HEK293 (cell line): ENCODE data around the gene BICC1.

Source experiments
- CTCF ChIA-PET: fragments of 350-600 bp; formaldehyde crosslinking; extraction: SDS; loops from one replicate; lab custom pipeline; 2021; ENCODE audit warnings: antibody characterized with exemption; lab: Yijun Ruan, JAX
- POLR2A ChIA-PET: fragments of 300-600 bp; formaldehyde crosslinking; extraction: SDS; loops from one replicate; lab custom pipeline; 2020; ENCODE audit warnings: antibody characterized with exemption, inconsistent platforms; lab: Yijun Ruan, JAX
- H3K27ac ChIP-seq: fragments of 200-500 bp; sonication (Bioruptor generic); 2 replicates; pipeline ENCODE4 v1.5.1; 2014; ENCODE audit warnings: low read depth, low read length, control low read depth, inconsistent platforms; ENCODE audit errors: extremely low read depth
- H3K36me3 ChIP-seq, 2 experiments: fragments of 200-500 bp in 1 of 2; sonication (Bioruptor generic) in 1 of 2; 1 replicate in 1 of 2; 2 replicates in 1 of 2; pipeline ENCODE4 v1.5.1; 2014 to 2017; ENCODE audit warnings: inconsistent platforms in 2 of 2, low read length in 2 of 2; ENCODE audit not compliant: control insufficient read depth in 2 of 2, insufficient read depth in 1 of 2
- H3K4me1 ChIP-seq: fragments of 200-500 bp; sonication (Bioruptor generic); 2 replicates; pipeline ENCODE4 v1.5.1; 2014; ENCODE audit warnings: mild to moderate bottlenecking, low read length, inconsistent platforms; ENCODE audit not compliant: control insufficient read depth, insufficient read depth
- H3K4me3 ChIP-seq: 2 replicates; pipeline ENCODE4 v1.5.1; 2011; ENCODE audit warnings: low read depth, mild to moderate bottlenecking, control low read depth, low read length, moderate library complexity
- H3K9me3 ChIP-seq: fragments of 200-500 bp; sonication (Bioruptor generic); 2 replicates; pipeline ENCODE4 v1.5.1; 2014; ENCODE audit warnings: low read depth, low read length, inconsistent platforms; ENCODE audit not compliant: control insufficient read depth, insufficient read depth
- GLIS1 ChIP-seq: fragments of 450-650 bp; formaldehyde crosslinking; IDR thresholded peaks from 2 replicates; pipeline ENCODE4 v1.5.1; 2016; ENCODE audit warnings: missing biosample characterization, missing genetic modification characterization
- HOXA7 ChIP-seq: sonication (generic); formaldehyde crosslinking; IDR thresholded peaks from 2 replicates; pipeline ENCODE4 v1.8.1; 2022; ENCODE audit warnings: missing genetic modification reagents, borderline replicate concordance
- KLF10 ChIP-seq: fragments of 450-650 bp; IDR thresholded peaks from 2 replicates; pipeline ENCODE4 v1.5.1; 2018; ENCODE audit warnings: missing biosample characterization, mild to moderate bottlenecking, missing genetic modification characterization
- KLF9 ChIP-seq: fragments of 450-650 bp; formaldehyde crosslinking; IDR thresholded peaks from 2 replicates; pipeline ENCODE4 v1.5.1; 2016; ENCODE audit warnings: missing biosample characterization, missing genetic modification characterization, low read depth
- RBAK ChIP-seq: fragments of 450-650 bp; formaldehyde crosslinking; IDR thresholded peaks from 2 replicates; pipeline ENCODE4 v1.5.1; 2016; ENCODE audit warnings: missing biosample characterization, missing genetic modification characterization
- SCRT1 ChIP-seq: fragments of 450-650 bp; formaldehyde crosslinking; IDR thresholded peaks from 2 replicates; pipeline ENCODE4 v1.5.1; 2016; ENCODE audit warnings: missing biosample characterization, missing genetic modification characterization, borderline replicate concordance
- YY1 ChIP-seq: fragments of 450-650 bp; formaldehyde crosslinking; IDR thresholded peaks from 2 replicates; pipeline ENCODE4 v1.5.1; 2018; ENCODE audit warnings: missing biosample characterization, missing genetic modification characterization
- ZBTB44 ChIP-seq: fragments of 450-650 bp; IDR thresholded peaks from 2 replicates; pipeline ENCODE4 v1.5.1; 2018; ENCODE audit warnings: missing biosample characterization, mild to moderate bottlenecking, missing genetic modification characterization
- ZNF184 ChIP-seq: fragments of 450-650 bp; IDR thresholded peaks from 2 replicates; pipeline ENCODE4 v1.5.1; 2018; ENCODE audit warnings: missing biosample characterization, mild to moderate bottlenecking, missing genetic modification characterization
- ZNF23 ChIP-seq: fragments of 450-650 bp; formaldehyde crosslinking; IDR thresholded peaks from 2 replicates; pipeline ENCODE4 v1.5.1; 2016; ENCODE audit warnings: missing biosample characterization, missing genetic modification characterization, borderline replicate concordance
- ZNF404 ChIP-seq: fragments of 450-650 bp; formaldehyde crosslinking; IDR thresholded peaks from 2 replicates; pipeline ENCODE4 v1.5.1; 2017; ENCODE audit warnings: missing biosample characterization, missing genetic modification characterization
- ZNF510 ChIP-seq: fragments of 450-650 bp; formaldehyde crosslinking; IDR thresholded peaks from 2 replicates; pipeline ENCODE4 v1.5.1; 2018; ENCODE audit warnings: mild to moderate bottlenecking, missing genetic modification characterization, missing biosample characterization; ENCODE audit not compliant: insufficient replicate concordance
- ZNF529 ChIP-seq: fragments of 450-650 bp; formaldehyde crosslinking; IDR thresholded peaks from 2 replicates; pipeline ENCODE4 v1.5.1; 2017; ENCODE audit warnings: missing genetic modification characterization, missing biosample characterization; ENCODE audit not compliant: insufficient replicate concordance
- ZNF558 ChIP-seq: fragments of 450-650 bp; formaldehyde crosslinking; IDR thresholded peaks from 2 replicates; pipeline ENCODE4 v1.5.1; 2016; ENCODE audit warnings: missing biosample characterization, missing genetic modification characterization
- ZNF596 ChIP-seq: fragments of 450-650 bp; IDR thresholded peaks from 2 replicates; pipeline ENCODE4 v1.5.0; 2018; ENCODE audit warnings: missing biosample characterization, mild to moderate bottlenecking, missing genetic modification characterization, moderate library complexity
- ZNF654 ChIP-seq: fragments of 450-650 bp; formaldehyde crosslinking; IDR thresholded peaks from 2 replicates; pipeline ENCODE4 v1.5.1; 2016; ENCODE audit warnings: low read depth, missing biosample characterization, missing genetic modification characterization
- ZNF704 ChIP-seq: fragments of 450-650 bp; formaldehyde crosslinking; IDR thresholded peaks from 2 replicates; pipeline ENCODE4 v1.5.1; 2016; ENCODE audit warnings: missing biosample characterization, missing genetic modification characterization
- ZNF791 ChIP-seq: fragments of 450-650 bp; formaldehyde crosslinking; IDR thresholded peaks from 2 replicates; pipeline ENCODE4 v1.5.1; 2016; ENCODE audit warnings: missing biosample characterization, missing genetic modification characterization
- ZNF837 ChIP-seq: fragments of 450-650 bp; formaldehyde crosslinking; IDR thresholded peaks from 2 replicates; pipeline ENCODE4 v1.5.1; 2016; ENCODE audit warnings: missing biosample characterization, missing genetic modification characterization
- ZSCAN4 ChIP-seq: fragments of 450-650 bp; formaldehyde crosslinking; IDR thresholded peaks from 2 replicates; pipeline ENCODE4 v1.5.1; 2017; ENCODE audit warnings: missing biosample characterization, missing genetic modification characterization
- TF ChIP-seq, protein P1 (sequence below): fragments of 450-650 bp; formaldehyde crosslinking; IDR thresholded peaks from 2 replicates; pipeline ENCODE4 v1.5.1; 2016; ENCODE audit warnings: missing biosample characterization, missing genetic modification characterization, borderline replicate concordance
- TF ChIP-seq, protein P2 (sequence below): fragments of 450-650 bp; formaldehyde crosslinking; IDR thresholded peaks from 2 replicates; pipeline ENCODE4 v1.5.1; 2016; ENCODE audit warnings: missing biosample characterization, missing genetic modification characterization

BICC1 gene

DNA sequence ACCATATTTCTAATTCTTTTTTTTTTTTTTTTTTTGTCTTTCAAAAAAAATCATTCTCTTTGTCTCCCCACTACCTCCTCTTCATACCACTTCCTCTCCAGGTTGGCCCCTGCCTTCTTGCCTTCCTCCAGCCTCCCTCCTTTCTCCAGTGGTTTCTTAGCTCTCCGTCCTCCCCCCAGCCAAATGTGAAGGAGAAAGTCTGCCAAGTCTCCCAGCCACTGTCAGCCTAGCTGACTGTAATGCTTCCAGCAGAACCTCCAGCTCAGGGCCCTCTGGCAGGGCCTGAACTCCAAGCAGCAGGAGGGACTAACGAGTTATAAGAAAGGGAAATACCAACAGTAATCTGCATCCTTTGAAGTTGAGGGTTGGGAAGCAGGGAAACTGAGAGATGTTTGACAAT lies 35.5 kb upstream of the BICC1 start:
- ChIA-PET CTCF (interaction anchor here (1.0 to 1.9 kb wide), 5 partner anchors 11 to 61 kb away, joined by 3 to 4 read pairs (median 3); no protein-coding TSS in a partner anchor), POLR2A (no interaction called here)
- TF ChIP-seq KLF10 = no peak
- TF ChIP-seq ZSCAN4 = no peak
- no peak for TF ChIP-seq ZNF23
- TF ChIP-seq, protein P1, sequence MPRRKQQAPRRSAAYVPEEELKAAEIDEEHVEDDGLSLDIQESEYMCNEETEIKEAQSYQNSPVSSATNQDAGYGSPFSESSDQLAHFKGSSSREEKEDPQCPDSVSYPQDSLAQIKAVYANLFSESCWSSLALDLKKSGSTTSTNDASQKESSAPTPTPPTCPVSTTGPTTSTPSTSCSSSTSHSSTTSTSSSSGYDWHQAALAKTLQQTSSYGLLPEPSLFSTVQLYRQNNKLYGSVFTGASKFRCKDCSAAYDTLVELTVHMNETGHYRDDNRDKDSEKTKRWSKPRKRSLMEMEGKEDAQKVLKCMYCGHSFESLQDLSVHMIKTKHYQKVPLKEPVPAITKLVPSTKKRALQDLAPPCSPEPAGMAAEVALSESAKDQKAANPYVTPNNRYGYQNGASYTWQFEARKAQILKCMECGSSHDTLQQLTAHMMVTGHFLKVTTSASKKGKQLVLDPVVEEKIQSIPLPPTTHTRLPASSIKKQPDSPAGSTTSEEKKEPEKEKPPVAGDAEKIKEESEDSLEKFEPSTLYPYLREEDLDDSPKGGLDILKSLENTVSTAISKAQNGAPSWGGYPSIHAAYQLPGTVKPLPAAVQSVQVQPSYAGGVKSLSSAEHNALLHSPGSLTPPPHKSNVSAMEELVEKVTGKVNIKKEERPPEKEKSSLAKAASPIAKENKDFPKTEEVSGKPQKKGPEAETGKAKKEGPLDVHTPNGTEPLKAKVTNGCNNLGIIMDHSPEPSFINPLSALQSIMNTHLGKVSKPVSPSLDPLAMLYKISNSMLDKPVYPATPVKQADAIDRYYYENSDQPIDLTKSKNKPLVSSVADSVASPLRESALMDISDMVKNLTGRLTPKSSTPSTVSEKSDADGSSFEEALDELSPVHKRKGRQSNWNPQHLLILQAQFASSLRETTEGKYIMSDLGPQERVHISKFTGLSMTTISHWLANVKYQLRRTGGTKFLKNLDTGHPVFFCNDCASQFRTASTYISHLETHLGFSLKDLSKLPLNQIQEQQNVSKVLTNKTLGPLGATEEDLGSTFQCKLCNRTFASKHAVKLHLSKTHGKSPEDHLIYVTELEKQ = no peak
- no peak for TF ChIP-seq KLF9 (tag by site-specific recombination)
- Histone ChIP-seq H3K27ac (no peak overlapping the region), H3K36me3 (no peaks in the 10 kb centered on the region), H3K9me3 (no peaks in the 10 kb centered on the region), H3K4me1 (0 out of 2 replicates have a peak, but pooled peaks cover 5% of the 10 kb centered on the region), H3K4me3 (no peak overlapping the region)

- Histone ChIP-seq H3K27ac (no peak overlapping the region), H3K9me3 (no peaks in the 10 kb centered on the region), H3K36me3 (no peaks in the 10 kb centered on the region), H3K4me3 (no peak overlapping the region), H3K4me1 (0 out of 2 replicates have a peak, but pooled peaks cover 5% of the 10 kb centered on the region)
- CTCF ChIA-PET = interaction anchor here (0.7 to 1.6 kb wide), 4 partner anchors 16 to 264 kb away, joined by 3 read pairs; no protein-coding TSS in a partner anchor
- TF ChIP-seq ZNF404 (tag by site-specific recombination) (no peak), GLIS1 (tag by site-specific recombination) (no peak), ZNF837 (tag by site-specific recombination) (no peak), ZNF654 (tag by site-specific recombination) (no peak), ZNF529 (tag by site-specific recombination) (no peak), ZNF510 (no peak), ZBTB44 (tag by site-specific recombination) (no peak), ZNF184 (tag by site-specific recombination) (no peak), ZNF558 (tag by site-specific recombination) (no peak), ZNF791 (tag by site-specific recombination) (no peak), ZNF704 (tag by site-specific recombination) (no peak), YY1 (tag by site-specific recombination) (no peak), SCRT1 (tag by site-specific recombination) (no peak), ZSCAN4 (no peak), ZNF596 (tag by site-specific recombination) (no peak), HOXA7 (CRISPR knock-in tag) (no peak), RBAK (no peak)
- TF ChIP-seq, protein P2, sequence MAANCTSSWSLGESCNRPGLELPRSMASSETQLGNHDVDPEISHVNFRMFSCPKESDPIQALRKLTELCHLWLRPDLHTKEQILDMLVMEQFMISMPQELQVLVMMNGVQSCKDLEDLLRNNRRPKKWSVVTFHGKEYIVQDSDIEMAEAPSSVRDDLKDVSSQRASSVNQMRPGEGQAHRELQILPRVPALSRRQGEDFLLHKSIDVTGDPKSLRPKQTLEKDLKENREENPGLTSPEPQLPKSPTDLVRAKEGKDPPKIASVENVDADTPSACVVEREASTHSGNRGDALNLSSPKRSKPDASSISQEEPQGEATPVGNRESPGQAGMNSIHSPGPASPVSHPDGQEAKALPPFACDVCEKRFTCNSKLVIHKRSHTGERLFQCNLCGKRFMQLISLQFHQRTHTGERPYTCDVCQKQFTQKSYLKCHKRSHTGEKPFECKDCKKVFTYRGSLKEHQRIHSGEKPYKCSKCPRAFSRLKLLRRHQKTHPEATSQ (tag by site-specific recombination) = no peak
- POLR2A ChIA-PET = no interaction called here
Observed at GRCh38 chr10:58477902-58478301, 34.8 kb upstream of the BICC1 start.
